ENCODE data around the gene JDP2. TPM values are rescaled to one million over a fixed set of nuclear protein-coding genes. Genes with fewer than 3 reads are reported as not detected.
A peak's percentile ranks its signal among the peaks of the same experiment; 100 is the strongest.

The JDP2 gene
- total and polyA plus RNA-seq, 2 donors (not counting 1 experiment from before 2014, with no cell fraction given), result 7.9 to 17.9 TPM

- Mint-ChIP-seq H3K4me1 (peaks cover 40% of the 10 kb centered on the region), H3K27ac (no peak overlapping the region), H3K9me3 (ENCODE audit: insufficient read depth) (no peaks in the 10 kb centered on the region), H3K4me3 (no peak overlapping the region), H3K27me3 (no peaks in the 10 kb centered on the region)
- H3K27ac ChIP-seq (ENCODE audit: low read length in 2 of 2), result no peak overlapping the region
- no peak overlapping the region for H2AFZ ChIP-seq (ENCODE audit: insufficient read depth, low read depth, low read length, poor library complexity, severe bottlenecking)
- H3K4me3 ChIP-seq (ENCODE audit: control extremely low read depth in 1 of 5, extremely low read depth in 1 of 5, insufficient read depth in 1 of 5, low read depth in 2 of 5, low read length in 4 of 5), result no peak overlapping the region
- no peaks in the 10 kb centered on the region for H3K27me3 ChIP-seq (replicated peaks in 1 of 4; ENCODE audit: control extremely low read depth in 1 of 4, control insufficient read depth in 3 of 4, insufficient read depth in 4 of 4, low read length in 3 of 4)
- H4K20me1 ChIP-seq (ENCODE audit: control insufficient read depth, insufficient read depth, low read length, poor library complexity, severe bottlenecking), result no peaks in the 10 kb centered on the region
- intact Hi-C loops (cut with micrococcal nuclease), result no loop called here
- H3K36me3 ChIP-seq (replicated peaks in 1 of 2; ENCODE audit: control extremely low read depth in 1 of 2, control insufficient read depth in 1 of 2, extremely low read depth in 1 of 2, insufficient read depth in 2 of 2, low read length in 1 of 2), result peaks cover 0 to 32% of the 10 kb centered on the region in 2 experiments
- DNase-seq (no peak), ATAC-seq (ENCODE audit: low read depth) (no peak)
- H3K4me1 ChIP-seq (ENCODE audit: control insufficient read depth in 2 of 2, insufficient read depth in 2 of 2, low read length in 2 of 2), result peaks cover 14 to 32% of the 10 kb centered on the region in 2 donors
- no peak overlapping the region for H3K4me2 ChIP-seq (replicated peaks; ENCODE audit: low read depth, low read length, poor library complexity, severe bottlenecking)
- no peak overlapping the region for H3K9ac ChIP-seq (ENCODE audit: low read length)
- CTCF ChIA-PET, result interaction anchor here (1.0 to 1.9 kb wide), 2 partner anchors 94 to 160 kb away, joined by 3 to 6 read pairs; no protein-coding TSS in a partner anchor
- TF ChIP-seq EZH2 (IDR thresholded peaks at IDR 0.05; ENCODE audit: borderline replicate concordance, insufficient read depth, low read depth, low read length, poor library complexity, severe bottlenecking) (no peak), CTCF (IDR thresholded peaks at IDR 0.05) (no peak)
- H3K9me3 ChIP-seq (ENCODE audit: control extremely low read depth in 1 of 3, control insufficient read depth in 2 of 3, insufficient read depth in 1 of 3, low read length in 2 of 3), result no peaks in the 10 kb centered on the region
- 97% methylated on average over 11 of the region's 11 CpGs for WGBS (ENCODE audit: insufficient coverage)
- POLR2A ChIA-PET, result no interaction called here
- H3K79me2 ChIP-seq (ENCODE audit: control insufficient read depth, insufficient read depth, low read length), result no peaks in the 10 kb centered on the region
Measured at GRCh38 chr14:75467763-75468162, 39.9 kb downstream of the JDP2 start.

GRCh38 chr14:75469164-75469563, 41.3 kb downstream of the JDP2 start:
- no peaks in the 10 kb centered on the region for H3K79me2 ChIP-seq (ENCODE audit: control insufficient read depth, insufficient read depth, low read length)
- POLR2A ChIA-PET, result interaction anchor here (0.6 kb wide), 1 partner anchor 56 kb away, joined by 5 read pairs; no protein-coding TSS in a partner anchor
- no peak overlapping the region for H3K4me3 ChIP-seq (ENCODE audit: control extremely low read depth in 1 of 5, extremely low read depth in 1 of 5, insufficient read depth in 1 of 5, low read depth in 2 of 5, low read length in 4 of 5)
- peaks cover 14 to 32% of the 10 kb centered on the region in 2 donors for H3K4me1 ChIP-seq (ENCODE audit: control insufficient read depth in 2 of 2, insufficient read depth in 2 of 2, low read length in 2 of 2)
- no peaks in the 10 kb centered on the region for H3K27me3 ChIP-seq (replicated peaks in 1 of 4; ENCODE audit: control extremely low read depth in 1 of 4, control insufficient read depth in 3 of 4, insufficient read depth in 4 of 4, low read length in 3 of 4)
- no peak for DNase-seq
- Mint-ChIP-seq H3K27ac (peak overlapping the region; percentile 83), H3K27me3 (no peaks in the 10 kb centered on the region), H3K9me3 (ENCODE audit: insufficient read depth) (no peaks in the 10 kb centered on the region), H3K4me1 (peaks cover 46% of the 10 kb centered on the region), H3K4me3 (peak overlapping the region; percentile 16)
- CTCF ChIA-PET, result interaction anchor here (1.1 to 1.7 kb wide), 4 partner anchors 11 to 92 kb away, joined by 3 to 4 read pairs (median 3); no protein-coding TSS in a partner anchor
- intact Hi-C loops (cut with micrococcal nuclease), result no loop called here
- H2AFZ ChIP-seq (ENCODE audit: insufficient read depth, low read depth, low read length, poor library complexity, severe bottlenecking), result no peak overlapping the region
- TF ChIP-seq EZH2 (IDR thresholded peaks at IDR 0.05; ENCODE audit: borderline replicate concordance, insufficient read depth, low read depth, low read length, poor library complexity, severe bottlenecking) (no peak), CTCF (IDR thresholded peaks at IDR 0.05) (no peak)
- no peak overlapping the region for H3K27ac ChIP-seq (ENCODE audit: low read length in 2 of 2)
- H3K36me3 ChIP-seq (replicated peaks in 1 of 2; ENCODE audit: control extremely low read depth in 1 of 2, control insufficient read depth in 1 of 2, extremely low read depth in 1 of 2, insufficient read depth in 2 of 2, low read length in 1 of 2), result peaks cover 0 to 30% of the 10 kb centered on the region in 2 experiments
- no peaks in the 10 kb centered on the region for H3K9me3 ChIP-seq (ENCODE audit: control extremely low read depth in 1 of 3, control insufficient read depth in 2 of 3, insufficient read depth in 1 of 3, low read length in 2 of 3)
- no peak overlapping the region for H3K9ac ChIP-seq (ENCODE audit: low read length)
- WGBS (ENCODE audit: insufficient coverage), result 92% methylated on average over 16 of the region's 16 CpGs
- H3K4me2 ChIP-seq (replicated peaks; ENCODE audit: low read depth, low read length, poor library complexity, severe bottlenecking), result no peak overlapping the region
- ATAC-seq (ENCODE audit: low read depth), result no peak
- H4K20me1 ChIP-seq (ENCODE audit: control insufficient read depth, insufficient read depth, low read length, poor library complexity, severe bottlenecking), result no peaks in the 10 kb centered on the region

Data from B cell (primary cell).